Thoracic aorta (tissue), 2 donors: Measurements from ENCODE around the gene CNKSR3. TPM values are rescaled to one million over a fixed set of nuclear protein-coding genes. Genes with fewer than 3 reads are reported as not detected.

Experiments
- ATAC-seq: fragments of 150-250 bp; one replicate; pipeline ENCODE4 v1.8.0; 2017; ENCODE audit warnings: low read depth; ENCODE audit not compliant: insufficient number of reproducible peaks, low FRiP score
- DNase-seq: peaks from one replicate; pipeline ENCODE4 v3.0.0-alpha.2; 2020; ENCODE audit warnings: low spot score
- H3K27ac ChIP-seq, 2 donors: fragments of 200-600 bp; sonication (generic); 1 replicate in 1 of 2; 2 replicates in 1 of 2; pipeline ENCODE4 v1.5.1; 2016; ENCODE audit warnings: mild to moderate bottlenecking in 2 of 2, moderate library complexity in 2 of 2
- H3K27me3 ChIP-seq: fragments of 200-600 bp; sonication (generic); replicated peaks from 2 replicates; pipeline ENCODE4 v1.6.0; 2016; ENCODE audit warnings: mild to moderate bottlenecking; ENCODE audit not compliant: insufficient read depth
- H3K36me3 ChIP-seq: fragments of 200-600 bp; sonication (generic); one replicate; pipeline ENCODE4 v1.5.1; 2016
- H3K4me1 ChIP-seq, 2 donors: fragments of 200-600 bp; sonication (generic); 1 replicate in 1 of 2; 2 replicates in 1 of 2; pipeline versions ENCODE4 v1.5.1 to v1.6.0; 2016; ENCODE audit warnings: low read depth in 2 of 2, mild to moderate bottlenecking in 1 of 2; ENCODE audit not compliant: control insufficient read depth in 1 of 2
- H3K4me3 ChIP-seq: fragments of 200-600 bp; sonication (generic); 2 replicates; pipeline ENCODE4 v1.5.1; 2016; ENCODE audit warnings: mild to moderate bottlenecking
- H3K9me3 ChIP-seq: fragments of 200-600 bp; sonication (generic); 2 replicates; pipeline ENCODE4 v1.5.1; 2016
- CTCF ChIP-seq: fragments of 200-600 bp; sonication (generic); IDR thresholded peaks from one replicate; pipeline ENCODE4 v1.5.1; 2019; ENCODE audit warnings: antibody characterized with exemption
- total RNA-seq, 2 donors: library from RNA; depleted of rRNA; stranded (reverse); fragments of >200 nt; gene quantifications; one replicate each; pipeline versions ENCODE4 v1.1.0 to v1.2.3, GENCODE V29; 2016

CNKSR3 gene
- total RNA-seq, 2 donors from 2014 or later: 20.2 to 22.9 TPM

GRCh38 chr6:154539593-154540269, 29.2 kb upstream of the CNKSR3 start:
- Histone ChIP-seq H3K27me3 (no peaks in the 10 kb centered on the region), H3K9me3 (no peaks in the 10 kb centered on the region), H3K4me1 (peaks cover 0 to 14% of the 10 kb centered on the region in 2 donors), H3K4me3 (no peak overlapping the region), H3K36me3 (no peaks in the 10 kb centered on the region), H3K27ac (no peak overlapping the region)
- DNase-seq (no peak), ATAC-seq (no peak)
- no peak for TF ChIP-seq CTCF

GRCh38 chr6:154538640-154539191, 28.2 kb upstream of the CNKSR3 start:
- DNase-seq: no peak
- no peaks in the 10 kb centered on the region for H3K9me3 ChIP-seq
- no peaks in the 10 kb centered on the region for H3K36me3 ChIP-seq
- no peak overlapping the region for H3K27ac ChIP-seq
- ATAC-seq: no peak
- TF ChIP-seq CTCF: no peak
- H3K27me3 ChIP-seq: no peaks in the 10 kb centered on the region
- H3K4me1 ChIP-seq: peaks cover 0 to 14% of the 10 kb centered on the region in 2 donors
- H3K4me3 ChIP-seq: no peak overlapping the region

- no peak for TF ChIP-seq CTCF
- ATAC-seq (no peak), DNase-seq (no peak)
- H3K36me3 ChIP-seq: no peaks in the 10 kb centered on the region
- no peaks in the 10 kb centered on the region for H3K9me3 ChIP-seq
- H3K27me3 ChIP-seq: no peaks in the 10 kb centered on the region
- H3K4me1 ChIP-seq: peaks cover 0 to 14% of the 10 kb centered on the region in 2 donors
- H3K4me3 ChIP-seq: no peak overlapping the region
- H3K27ac ChIP-seq: no peak overlapping the region
These were observed 27.2 kb upstream of the CNKSR3 start for GRCh38 chr6:154537511-154538325.

GRCh38 chr6:154536999-154537398, 26.5 kb upstream of the CNKSR3 start:
- H3K27me3 ChIP-seq: no peaks in the 10 kb centered on the region
- no peaks in the 10 kb centered on the region for H3K36me3 ChIP-seq
- no peak overlapping the region for H3K4me3 ChIP-seq
- DNase-seq (no peak), ATAC-seq (no peak)
- TF ChIP-seq CTCF: no peak
- peaks cover 0 to 14% of the 10 kb centered on the region in 2 donors for H3K4me1 ChIP-seq
- H3K27ac ChIP-seq: no peak overlapping the region
- H3K9me3 ChIP-seq: no peaks in the 10 kb centered on the region

GRCh38 chr6:154536255-154536654, 25.8 kb upstream of the CNKSR3 start:
- Histone ChIP-seq H3K4me1 (peaks cover 0 to 14% of the 10 kb centered on the region in 2 donors), H3K36me3 (no peaks in the 10 kb centered on the region), H3K27me3 (no peaks in the 10 kb centered on the region), H3K4me3 (no peak overlapping the region), H3K9me3 (no peaks in the 10 kb centered on the region), H3K27ac (no peak overlapping the region)
- DNase-seq (no peak), ATAC-seq (no peak)
- no peak for TF ChIP-seq CTCF
